Measurements from ENCODE around the gene NRCAM.

GRCh38 chr7:108459922-108460551 is 3.8 kb upstream of the NRCAM start:
- TF ChIP-seq EZH2 (IDR thresholded peaks at IDR 0.05; ENCODE audit: low read length), result no peak
- TF ChIP-seq CTCF (optimal IDR thresholded peaks at IDR 0.05 in 1 of 3, IDR thresholded peaks at IDR 0.05 in 1 of 3, conservative IDR thresholded peaks at IDR 0.05 in 1 of 3; ENCODE audit: extremely low read depth in 1 of 3, insufficient read depth in 2 of 3, low read length in 3 of 3), result peak; percentile 33 to 45 (median 45)

Data from keratinocyte (primary cell).